ENCODE data around the gene PUS1. TPM values are rescaled to one million over a fixed set of nuclear protein-coding genes. Genes with fewer than 3 reads are reported as not detected.
"Not testable (repeated sequence)": the region's sequence is repeated elsewhere in the genome, so short reads cannot be mapped to it uniquely, and the experiment has no call there.

The PUS1 gene
- total and polyA plus RNA-seq, 3 donors from 2014 or later, result 16.9 to 26.0 (median 25.2) TPM

DNA sequence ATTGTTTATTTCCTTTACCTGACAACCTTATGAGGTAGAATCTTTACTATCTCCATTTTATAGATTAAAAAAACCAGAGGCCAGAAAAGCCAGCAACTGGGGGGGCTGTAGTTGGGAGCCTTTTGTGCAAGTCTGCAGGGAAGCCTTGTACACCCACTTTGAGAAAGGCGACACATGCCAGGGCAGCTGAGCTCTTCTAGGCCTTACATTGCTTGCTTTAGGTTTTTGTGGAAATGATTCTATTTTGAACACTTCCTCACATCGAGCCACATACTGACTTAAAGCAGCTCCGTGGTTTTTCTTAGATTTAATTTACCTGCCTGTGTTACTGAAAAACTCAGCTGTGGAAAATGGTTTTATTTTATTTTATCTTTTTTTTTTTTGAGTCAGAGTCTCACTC is 55.3 kb downstream of the PUS1 start:
- H3K36me3 ChIP-seq (ENCODE audit: low read depth, missing control alignments), result no peaks in the 10 kb centered on the region
- H3K27ac ChIP-seq, result no peak overlapping the region
- no peaks in the 10 kb centered on the region for H3K9me3 ChIP-seq
- intact Hi-C loops (cut with DNase I; ENCODE audit: low total_unique reads), result no loop called here
- WGBS, 2 donors, result 90 to 93% methylated on average over 3 of the region's 3 CpGs
- TF ChIP-seq, protein P1, sequence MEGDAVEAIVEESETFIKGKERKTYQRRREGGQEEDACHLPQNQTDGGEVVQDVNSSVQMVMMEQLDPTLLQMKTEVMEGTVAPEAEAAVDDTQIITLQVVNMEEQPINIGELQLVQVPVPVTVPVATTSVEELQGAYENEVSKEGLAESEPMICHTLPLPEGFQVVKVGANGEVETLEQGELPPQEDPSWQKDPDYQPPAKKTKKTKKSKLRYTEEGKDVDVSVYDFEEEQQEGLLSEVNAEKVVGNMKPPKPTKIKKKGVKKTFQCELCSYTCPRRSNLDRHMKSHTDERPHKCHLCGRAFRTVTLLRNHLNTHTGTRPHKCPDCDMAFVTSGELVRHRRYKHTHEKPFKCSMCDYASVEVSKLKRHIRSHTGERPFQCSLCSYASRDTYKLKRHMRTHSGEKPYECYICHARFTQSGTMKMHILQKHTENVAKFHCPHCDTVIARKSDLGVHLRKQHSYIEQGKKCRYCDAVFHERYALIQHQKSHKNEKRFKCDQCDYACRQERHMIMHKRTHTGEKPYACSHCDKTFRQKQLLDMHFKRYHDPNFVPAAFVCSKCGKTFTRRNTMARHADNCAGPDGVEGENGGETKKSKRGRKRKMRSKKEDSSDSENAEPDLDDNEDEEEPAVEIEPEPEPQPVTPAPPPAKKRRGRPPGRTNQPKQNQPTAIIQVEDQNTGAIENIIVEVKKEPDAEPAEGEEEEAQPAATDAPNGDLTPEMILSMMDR (IDR thresholded peaks at IDR 0.05), result no peak
- no peak for TF ChIP-seq POLR2A (IDR thresholded peaks at IDR 0.05)
- peaks cover 9% of the 10 kb centered on the region for H3K4me1 ChIP-seq
- no peak for DNase-seq
- H3K4me3 ChIP-seq, result no peak overlapping the region
- H3K27me3 ChIP-seq, result no peaks in the 10 kb centered on the region

DNA sequence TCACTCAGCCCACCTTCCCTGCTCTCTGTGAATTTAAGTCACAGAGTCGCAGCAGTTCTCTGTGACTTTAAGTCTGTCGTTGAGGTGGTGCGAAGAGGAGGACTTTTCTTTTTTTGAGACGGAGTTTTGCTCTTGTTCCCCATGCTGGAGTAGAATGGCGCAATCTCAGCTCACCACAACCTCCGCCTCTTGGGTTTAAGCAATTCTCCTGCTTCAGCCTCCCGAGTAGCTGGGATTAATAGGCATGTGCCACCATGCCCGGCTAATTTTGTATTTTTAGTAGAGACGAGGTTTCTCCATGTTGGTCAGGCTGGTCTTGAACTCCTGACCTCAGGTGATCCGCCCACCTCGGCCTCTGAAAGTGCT is 56.4 kb downstream of the PUS1 start:
- H3K4me3 ChIP-seq; H3K4me1 ChIP-seq; H3K27me3 ChIP-seq; H3K36me3 ChIP-seq (ENCODE audit: low read depth, missing control alignments); intact Hi-C loops (cut with DNase I; ENCODE audit: low total_unique reads); H3K9me3 ChIP-seq; H3K27ac ChIP-seq: not testable (repeated sequence)
- DNase-seq, result peak; percentile 14
- 89 to 90% methylated on average over 11 of the region's 11 CpGs for WGBS, 2 donors

DNA sequence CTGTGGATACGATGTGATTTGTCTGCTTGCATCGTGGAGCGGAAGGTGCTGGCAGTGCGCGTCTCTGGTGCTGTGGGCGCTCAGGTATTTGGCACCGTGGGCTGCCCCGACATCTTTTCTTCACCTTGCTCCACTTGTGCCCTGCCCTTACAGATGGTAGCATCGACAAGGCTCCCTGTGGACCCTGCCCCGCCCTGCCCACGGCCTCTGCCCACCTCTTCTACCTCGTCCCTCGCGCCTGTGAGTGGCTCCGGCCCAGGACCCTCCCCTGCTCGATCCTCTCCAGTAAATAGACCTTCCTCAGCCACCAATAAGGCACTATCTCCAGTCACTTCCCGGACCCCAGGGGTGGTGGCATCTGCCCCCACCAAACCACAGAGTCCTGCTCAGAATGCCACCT is 57.3 kb downstream of the PUS1 start:
- TF ChIP-seq, protein P1 (IDR thresholded peaks at IDR 0.05), result no peak
- TF ChIP-seq POLR2A (IDR thresholded peaks at IDR 0.05), result no peak
- H3K36me3 ChIP-seq (ENCODE audit: low read depth, missing control alignments), result no peaks in the 10 kb centered on the region
- 97% methylated on average over 17 of the region's 17 CpGs for WGBS, 2 donors
- no peaks in the 10 kb centered on the region for H3K27me3 ChIP-seq
- no peaks in the 10 kb centered on the region for H3K9me3 ChIP-seq
- intact Hi-C loops (cut with DNase I; ENCODE audit: low total_unique reads), result no loop called here
- H3K4me3 ChIP-seq, result no peak overlapping the region
- peaks cover 9% of the 10 kb centered on the region for H3K4me1 ChIP-seq
- DNase-seq, result peak; percentile 9
- H3K27ac ChIP-seq, result no peak overlapping the region

DNA sequence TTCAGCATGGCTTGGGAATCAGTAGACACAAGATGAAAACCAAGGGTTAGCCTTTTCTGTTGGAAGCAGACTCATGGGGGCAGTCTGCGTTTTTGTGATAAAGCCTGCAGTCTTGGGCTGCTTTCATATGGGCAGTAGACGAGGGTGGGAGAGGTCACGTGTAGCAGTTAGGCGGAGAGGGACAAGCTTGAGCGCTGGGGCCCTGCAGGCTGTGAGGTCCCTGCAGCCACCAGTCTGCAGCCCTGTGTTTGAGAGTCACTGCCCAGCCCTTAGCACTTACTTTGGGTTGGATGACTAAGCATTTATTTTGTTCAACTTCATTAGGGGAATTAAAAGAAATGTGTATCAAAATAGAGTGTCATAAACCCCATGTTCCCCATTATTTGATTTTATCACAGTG is 57.8 kb downstream of the PUS1 start:
- Histone ChIP-seq H3K4me3 (no peak overlapping the region), H3K27me3 (no peaks in the 10 kb centered on the region), H3K4me1 (peaks cover 9% of the 10 kb centered on the region), H3K36me3 (ENCODE audit: low read depth, missing control alignments) (no peaks in the 10 kb centered on the region), H3K9me3 (no peaks in the 10 kb centered on the region), H3K27ac (no peak overlapping the region)
- no peak for TF ChIP-seq POLR2A (IDR thresholded peaks at IDR 0.05)
- TF ChIP-seq, protein P1 (IDR thresholded peaks at IDR 0.05), result no peak
- 91% methylated on average over 5 of the region's 5 CpGs for whole genome bisulfite sequencing, 2 donors
- DNase-seq, result peak; percentile 7
- intact Hi-C loops (cut with DNase I; ENCODE audit: low total_unique reads), result no loop called here

DNA sequence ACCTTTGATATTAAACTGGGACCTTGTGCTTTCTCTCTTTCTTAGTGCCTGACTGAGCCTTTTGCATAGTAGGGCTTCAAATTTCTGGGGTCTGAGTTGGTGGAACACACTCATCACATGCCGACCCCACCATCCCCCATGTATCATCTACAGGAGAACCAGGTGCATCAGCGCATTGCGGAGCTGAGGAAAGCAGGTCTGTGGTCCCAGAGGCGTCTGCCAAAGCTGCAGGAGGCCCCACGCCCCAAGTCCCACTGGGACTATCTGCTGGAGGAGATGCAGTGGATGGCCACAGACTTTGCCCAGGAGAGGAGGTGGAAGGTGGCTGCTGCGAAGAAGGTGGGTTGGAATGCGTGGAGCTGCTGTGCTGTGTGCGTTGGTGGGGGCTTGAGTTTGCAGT is 58.5 kb downstream of the PUS1 start:
- 92 to 98% methylated on average over 8 of the region's 8 CpGs for WGBS, 2 donors
- DNase-seq, result peak; percentile 10
- Histone ChIP-seq H3K27ac (no peak overlapping the region), H3K9me3 (no peaks in the 10 kb centered on the region), H3K4me1 (peaks cover 9% of the 10 kb centered on the region), H3K27me3 (no peaks in the 10 kb centered on the region), H3K4me3 (no peak overlapping the region), H3K36me3 (ENCODE audit: low read depth, missing control alignments) (no peaks in the 10 kb centered on the region)
- intact Hi-C loops (cut with DNase I; ENCODE audit: low total_unique reads), result no loop called here
- TF ChIP-seq, protein P1 (IDR thresholded peaks at IDR 0.05), result no peak
- TF ChIP-seq POLR2A (IDR thresholded peaks at IDR 0.05), result no peak
